DMS153 treated with DMSO at 0.1 percent for 48 hours (cell line): Measurements from ENCODE around the gene HLA-A.
"Not testable (repeated sequence)": the region's sequence is repeated elsewhere in the genome, so short reads cannot be mapped to it uniquely, and the experiment has no call there.

Source experiments
- DNase-seq: peaks from one replicate; lab custom pipeline; 2025; ENCODE audit not compliant: unreplicated experiment; lab: John Stamatoyannopoulos, UW

The HLA-A gene

DNA sequence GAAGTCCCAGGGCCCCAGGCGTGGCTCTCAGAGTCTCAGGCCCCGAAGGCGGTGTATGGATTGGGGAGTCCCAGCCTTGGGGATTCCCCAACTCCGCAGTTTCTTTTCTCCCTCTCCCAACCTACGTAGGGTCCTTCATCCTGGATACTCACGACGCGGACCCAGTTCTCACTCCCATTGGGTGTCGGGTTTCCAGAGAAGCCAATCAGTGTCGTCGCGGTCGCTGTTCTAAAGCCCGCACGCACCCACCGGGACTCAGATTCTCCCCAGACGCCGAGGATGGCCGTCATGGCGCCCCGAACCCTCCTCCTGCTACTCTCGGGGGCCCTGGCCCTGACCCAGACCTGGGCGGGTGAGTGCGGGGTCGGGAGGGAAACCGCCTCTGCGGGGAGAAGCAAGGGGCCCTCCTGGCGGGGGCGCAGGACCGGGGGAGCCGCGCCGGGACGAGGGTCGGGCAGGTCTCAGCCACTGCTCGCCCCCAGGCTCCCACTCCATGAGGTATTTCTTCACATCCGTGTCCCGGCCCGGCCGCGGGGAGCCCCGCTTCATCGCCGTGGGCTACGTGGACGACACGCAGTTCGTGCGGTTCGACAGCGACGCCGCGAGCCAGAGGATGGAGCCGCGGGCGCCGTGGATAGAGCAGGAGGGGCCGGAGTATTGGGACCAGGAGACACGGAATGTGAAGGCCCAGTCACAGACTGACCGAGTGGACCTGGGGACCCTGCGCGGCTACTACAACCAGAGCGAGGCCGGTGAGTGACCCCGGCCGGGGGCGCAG lies at the start of gene HLA-A:
HLA-A (plus strand) TSS at position 258 of the 778 bp plus-strand sequence; CDS start at position 280, 22 bp downstream.
- peak; percentile 75 for DNase-seq

DNA sequence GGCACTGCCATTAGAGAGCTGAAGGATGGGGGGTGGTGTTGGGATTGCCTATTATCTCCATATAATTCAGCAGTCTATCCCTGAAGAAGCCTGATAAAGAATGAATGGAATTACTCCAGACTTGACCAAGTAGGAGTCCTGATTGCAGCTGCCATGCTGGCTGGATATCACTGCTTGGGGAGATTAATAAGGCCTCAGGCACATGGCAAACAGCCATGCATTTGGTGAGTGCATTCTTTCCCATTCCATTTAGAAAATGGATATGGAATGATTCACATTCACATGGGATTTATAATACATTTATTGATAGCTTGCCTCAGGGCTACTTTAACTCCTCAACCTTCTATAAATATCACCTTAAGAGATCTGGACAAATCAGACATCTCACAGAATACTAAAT lies 49.6 kb upstream of the HLA-A start:
- DNase-seq: no peak

DNA sequence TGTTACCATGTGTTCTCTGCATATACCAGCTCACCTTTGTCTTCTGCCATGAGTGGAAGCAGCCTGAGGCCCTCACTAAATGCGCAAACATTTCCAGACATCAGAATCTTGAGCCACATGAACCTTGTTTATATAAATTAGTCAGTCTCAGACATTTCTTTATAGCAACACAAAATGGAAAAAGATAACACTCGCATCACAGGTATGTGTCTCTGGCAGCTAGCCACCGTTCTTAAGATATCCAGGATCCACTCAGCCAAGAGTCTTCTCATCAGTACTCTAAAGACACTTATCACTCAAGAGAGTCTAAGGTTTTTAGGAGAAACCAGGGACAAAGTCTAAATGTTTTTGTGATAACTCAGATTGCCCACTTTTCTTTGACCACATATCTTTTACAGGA lies 43.1 kb upstream of the HLA-A start:
- DNase-seq: no peak

DNA sequence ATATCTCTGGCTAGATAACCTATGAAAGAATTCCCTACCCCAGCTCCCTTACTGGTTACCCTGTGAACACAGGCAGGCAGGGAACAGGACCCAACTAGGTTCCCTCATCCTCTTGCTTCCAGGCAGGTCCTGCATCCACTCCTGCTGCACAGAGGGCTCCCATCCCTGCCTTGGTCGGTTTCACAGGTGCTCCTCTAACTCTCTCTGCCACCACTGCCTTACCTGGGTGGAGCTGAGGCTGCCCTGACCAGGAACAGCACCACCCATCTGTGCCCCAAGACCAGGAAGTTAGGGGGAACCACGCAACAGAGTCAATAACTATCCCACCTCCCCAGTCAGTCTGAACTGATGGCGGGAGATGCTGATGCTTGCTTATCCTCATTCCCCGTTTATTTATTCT lies 37.0 kb upstream of the HLA-A start:
- DNase-seq: no peak

DNA sequence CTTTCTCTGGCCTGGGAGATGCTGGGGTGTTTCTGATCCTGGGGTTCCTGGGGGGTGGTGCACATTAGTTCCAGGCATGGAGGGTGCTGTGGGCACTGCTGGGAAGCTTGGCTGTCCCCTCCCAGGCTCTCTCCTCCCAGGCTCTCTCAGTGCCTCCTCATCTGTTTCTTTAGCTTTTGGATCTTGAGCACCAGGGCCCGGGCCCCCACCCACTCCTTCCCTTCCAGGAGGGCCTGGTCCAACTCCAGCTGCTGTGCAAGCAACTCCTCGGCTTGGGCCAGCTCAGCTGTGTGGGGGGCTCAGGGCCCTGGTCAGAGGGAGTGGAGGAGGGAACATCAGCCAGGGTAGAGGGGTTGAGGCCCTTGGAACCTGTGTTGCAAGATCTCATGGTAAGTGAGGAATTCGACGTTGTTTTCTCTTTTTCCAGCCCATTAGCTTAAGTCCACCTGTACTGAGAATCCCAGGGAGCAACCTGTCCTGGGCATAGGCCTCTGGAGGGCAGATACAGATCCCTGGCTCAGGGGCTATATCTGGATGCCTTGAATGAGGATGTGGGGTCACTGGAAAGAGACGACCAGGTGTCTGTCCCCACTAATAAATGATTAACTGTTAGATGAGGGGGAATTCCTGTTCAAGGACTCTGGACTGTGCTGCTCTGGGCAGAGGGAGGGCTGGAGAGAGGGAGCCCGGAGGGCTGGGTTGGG lies 34.5 kb upstream of the HLA-A start:
- no peak for DNase-seq

DNA sequence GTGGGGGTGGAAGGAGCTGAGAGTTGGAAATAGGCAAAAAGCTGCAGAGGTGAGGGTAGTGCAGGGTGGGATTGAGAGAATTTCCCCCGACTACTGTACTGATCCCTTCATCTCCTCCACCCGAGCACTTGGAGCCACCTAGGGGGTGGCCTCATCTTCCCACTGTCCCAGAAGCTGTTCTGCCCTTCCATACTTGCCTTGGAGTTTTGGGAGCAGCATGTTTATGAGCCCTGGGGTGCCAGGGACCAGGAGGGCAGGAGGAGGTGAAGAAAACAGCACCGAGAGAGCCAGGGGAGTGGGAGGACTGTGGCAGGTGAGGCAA lies 34.0 kb upstream of the HLA-A start:
- no peak for DNase-seq

DNA sequence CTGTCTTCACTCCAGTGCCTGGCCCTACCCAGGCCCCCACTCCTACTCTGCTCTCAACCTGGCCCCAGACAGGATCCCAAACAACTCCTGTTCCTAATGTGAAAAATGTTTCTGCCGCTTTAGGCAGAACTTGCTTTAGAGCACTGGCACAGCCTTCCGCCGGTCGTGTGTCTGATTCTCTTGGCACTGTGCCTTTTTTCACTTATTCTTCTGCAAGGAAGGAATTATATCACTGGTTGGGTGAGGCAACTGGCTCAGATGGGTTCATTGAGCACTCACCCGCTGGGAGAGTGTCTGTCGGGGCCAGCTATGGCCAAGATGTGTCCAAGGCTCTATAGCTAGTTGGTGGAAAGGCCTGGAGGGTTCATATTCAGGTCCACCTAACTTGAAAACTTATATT lies 33.6 kb upstream of the HLA-A start:
- DNase-seq: no peak

DNA sequence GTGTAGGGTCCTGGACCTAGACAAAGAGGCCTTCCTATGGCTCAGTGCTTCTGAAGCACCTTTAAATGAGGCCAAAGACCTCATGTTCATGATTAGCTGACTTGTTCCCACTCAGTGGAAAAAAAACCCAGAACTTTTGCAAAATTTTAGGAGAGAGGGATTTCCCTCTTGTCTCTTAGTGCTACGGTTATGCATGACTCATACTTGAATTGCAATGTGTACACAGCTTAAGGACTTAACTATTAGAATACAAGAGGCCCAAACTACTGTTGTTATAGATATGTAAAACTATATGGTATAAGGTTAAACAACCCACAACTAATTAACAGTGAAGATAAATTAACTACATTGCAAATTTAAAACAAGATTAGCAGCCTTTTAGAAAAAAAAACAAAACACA lies 32.3 kb upstream of the HLA-A start:
- no peak for DNase-seq

DNA sequence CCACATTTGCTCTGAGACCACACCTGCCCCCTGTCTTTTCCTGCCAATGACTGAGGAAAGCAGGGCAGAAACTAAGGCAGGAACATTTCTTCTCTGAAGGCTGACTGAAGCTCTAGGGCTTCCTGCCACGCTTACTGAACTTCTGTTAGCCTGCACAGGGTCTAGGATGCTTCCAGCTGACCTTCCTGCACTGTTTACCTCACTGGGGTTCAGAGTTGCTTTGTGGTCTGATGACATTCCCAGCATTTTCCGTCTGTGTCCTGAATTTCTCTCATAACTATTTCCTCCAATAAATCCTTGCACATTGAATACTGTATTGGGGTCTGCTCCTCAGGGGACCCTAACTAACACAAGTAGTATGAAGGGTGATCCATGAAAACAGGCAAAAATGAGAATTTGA lies 29.5 kb upstream of the HLA-A start:
- DNase-seq: no peak

DNA sequence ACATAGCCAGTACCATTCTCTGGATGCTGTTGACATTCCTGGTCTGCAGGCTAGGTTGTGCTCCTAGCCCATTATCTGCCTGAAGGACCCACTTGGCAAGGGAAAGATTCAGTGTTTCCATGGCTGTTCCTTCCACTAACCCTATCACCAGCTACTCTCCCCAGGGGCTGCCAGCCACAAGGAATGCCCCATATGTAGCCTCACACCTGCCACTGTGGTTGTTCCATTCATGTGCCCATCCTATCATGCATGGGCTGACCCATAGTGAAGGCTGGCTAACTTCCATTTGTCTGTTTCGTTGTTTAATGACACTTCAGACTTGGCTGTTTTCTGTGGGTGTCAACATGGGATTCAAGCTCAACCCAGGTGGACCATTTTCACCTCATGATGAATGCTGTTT lies 25.6 kb upstream of the HLA-A start:
- no peak for DNase-seq

DNA sequence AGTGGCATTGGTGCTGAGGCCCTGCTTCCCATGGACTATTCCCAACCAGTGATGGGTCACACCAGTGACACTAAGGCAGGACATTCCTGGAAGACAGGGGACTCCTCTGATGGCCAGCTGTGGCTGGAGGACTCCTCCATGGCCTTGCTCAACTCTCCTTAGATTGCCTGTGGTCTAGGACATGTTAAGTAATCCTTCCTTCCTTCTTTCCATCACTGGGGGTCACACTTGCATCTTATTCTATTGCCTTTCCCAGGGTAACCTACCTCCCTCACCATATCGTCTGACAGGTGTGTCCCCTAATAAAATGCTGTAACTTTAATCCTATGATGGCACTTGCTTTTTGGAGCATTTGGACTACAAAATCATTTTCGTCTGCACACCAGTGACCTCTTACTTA lies 24.5 kb upstream of the HLA-A start:
- no peak for DNase-seq

DNA sequence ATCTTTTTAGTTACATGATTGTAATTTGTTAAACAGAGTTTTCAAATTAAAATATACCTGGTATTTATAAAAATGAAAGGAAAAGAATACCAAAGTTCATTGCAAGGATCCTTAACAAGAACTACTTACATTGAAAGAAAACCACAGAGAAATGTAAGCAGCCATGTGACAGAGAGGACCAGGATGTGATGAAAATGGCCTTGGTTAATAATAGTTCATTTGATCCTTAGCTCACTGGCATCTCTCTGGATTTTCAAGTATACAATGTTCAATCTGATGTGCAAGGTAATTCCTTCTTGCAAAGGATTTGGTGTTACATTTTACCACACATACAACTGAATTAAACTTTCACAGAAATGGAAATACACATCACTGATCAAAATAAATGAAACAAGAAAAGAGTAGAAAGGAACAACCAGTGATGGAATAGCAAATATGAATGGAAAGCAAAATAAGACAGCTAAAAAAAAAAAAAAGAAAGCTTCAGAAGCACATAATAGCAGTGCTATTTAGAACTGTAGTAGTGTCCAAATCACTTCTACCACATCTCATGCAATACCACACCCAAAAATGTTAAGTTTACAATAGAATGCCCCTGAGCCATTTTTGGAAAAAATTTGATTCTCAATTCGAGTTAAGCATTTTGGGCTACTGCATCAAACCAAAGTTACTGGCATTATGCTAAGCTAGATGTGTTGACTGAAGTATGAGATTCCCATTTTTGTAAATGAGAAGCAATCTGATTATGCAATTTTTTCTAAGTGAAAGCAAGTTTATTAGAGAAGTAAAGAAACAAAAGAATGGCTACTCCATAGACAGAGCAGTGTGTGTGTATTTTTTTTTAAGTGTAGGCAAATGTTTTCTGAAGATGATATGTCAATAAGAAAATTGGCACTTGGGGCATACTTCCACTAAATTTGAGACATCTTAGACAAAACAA lies 22.6 kb upstream of the HLA-A start:
- DNase-seq: no peak

DNA sequence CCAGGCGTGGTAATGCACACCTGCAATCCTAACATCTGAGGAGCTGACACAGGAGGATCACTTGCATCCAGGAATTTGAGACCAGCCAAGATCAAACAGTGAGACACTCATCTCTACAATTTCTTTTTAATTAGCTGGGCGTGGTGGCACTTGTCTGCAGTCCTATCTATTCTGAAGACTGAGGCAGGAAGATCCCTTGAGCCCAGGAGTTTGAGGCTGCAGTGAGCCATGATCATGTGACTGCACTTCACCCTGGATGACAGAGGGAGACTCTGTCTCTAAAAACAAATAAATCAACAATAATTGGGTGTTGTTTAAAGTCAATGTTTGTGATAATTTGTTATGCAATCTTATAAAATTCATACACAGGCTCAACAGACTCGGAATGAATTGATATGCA lies 18.0 kb upstream of the HLA-A start:
- DNase-seq: no peak

DNA sequence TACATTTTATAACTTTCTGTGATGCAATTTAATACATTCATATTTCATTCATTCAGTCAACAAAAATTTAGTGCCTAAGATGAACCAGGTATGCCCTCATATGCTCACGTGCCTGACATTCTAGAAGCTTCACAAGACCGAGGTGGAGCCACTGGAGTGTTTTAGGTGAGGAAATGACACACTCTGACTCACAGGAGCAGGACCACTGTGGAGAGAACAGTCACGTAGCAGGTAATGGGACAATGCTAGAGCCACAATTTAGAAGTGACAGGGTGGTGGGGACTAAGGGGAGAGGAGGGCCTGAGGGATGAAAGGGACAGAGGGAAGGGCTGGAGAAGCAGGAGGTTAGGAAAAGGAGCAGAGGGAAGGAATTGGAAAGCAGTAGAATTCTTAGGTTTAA lies 17.6 kb upstream of the HLA-A start:
- DNase-seq: no peak

DNA sequence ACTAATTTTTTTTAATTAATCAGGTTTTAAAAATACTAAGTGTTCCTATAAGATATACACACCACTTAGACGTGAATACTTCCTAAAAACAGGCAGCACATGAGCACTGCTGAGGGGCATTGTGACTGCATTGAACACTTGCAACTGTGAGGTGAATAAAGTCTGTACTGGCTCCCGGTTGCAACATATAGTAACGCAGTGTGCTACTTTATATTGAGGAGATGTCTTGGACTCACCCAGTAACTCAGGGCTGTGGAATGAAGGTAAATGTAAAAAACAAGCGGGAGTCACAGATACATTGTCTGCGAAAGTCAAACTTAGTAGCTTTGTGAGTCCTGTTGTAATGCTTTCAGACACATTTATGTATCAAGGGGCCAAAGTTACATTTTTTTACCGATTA lies 17.0 kb upstream of the HLA-A start:
- DNase-seq: no peak

DNA sequence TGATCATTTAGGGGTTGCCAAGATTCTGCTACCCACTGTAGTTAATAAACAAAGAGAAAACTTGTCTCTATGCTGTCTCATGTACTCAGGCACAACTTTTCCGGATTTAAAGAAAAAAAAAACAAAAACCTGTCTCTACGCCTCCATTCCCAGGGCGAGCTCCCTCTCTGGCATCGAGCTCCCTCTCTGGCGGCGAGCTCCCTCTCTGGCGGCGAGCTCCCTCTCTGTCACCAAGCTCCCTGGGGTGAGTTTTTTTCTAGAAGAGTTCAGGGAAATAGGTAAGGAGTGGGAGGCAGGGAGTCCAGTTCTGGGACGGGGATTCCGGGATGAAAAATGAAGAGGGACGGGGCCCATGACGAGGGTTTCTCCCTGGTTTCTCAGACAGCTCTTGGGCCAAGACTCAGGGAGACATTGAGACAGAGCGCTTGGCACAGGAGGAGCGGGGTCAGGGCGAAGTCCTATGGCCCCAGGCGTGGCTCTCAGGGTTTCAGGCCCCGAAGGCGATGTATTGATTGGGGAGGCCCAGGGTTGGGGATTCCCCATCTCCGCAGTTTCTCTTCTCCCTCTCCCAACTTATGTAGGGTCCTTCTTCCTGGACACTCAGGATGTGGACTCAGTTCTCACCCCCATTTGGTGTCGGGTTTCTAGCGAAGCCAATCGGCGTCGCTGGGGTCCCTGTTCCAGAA lies 16.5 kb upstream of the HLA-A start:
- no peak for DNase-seq

DNA sequence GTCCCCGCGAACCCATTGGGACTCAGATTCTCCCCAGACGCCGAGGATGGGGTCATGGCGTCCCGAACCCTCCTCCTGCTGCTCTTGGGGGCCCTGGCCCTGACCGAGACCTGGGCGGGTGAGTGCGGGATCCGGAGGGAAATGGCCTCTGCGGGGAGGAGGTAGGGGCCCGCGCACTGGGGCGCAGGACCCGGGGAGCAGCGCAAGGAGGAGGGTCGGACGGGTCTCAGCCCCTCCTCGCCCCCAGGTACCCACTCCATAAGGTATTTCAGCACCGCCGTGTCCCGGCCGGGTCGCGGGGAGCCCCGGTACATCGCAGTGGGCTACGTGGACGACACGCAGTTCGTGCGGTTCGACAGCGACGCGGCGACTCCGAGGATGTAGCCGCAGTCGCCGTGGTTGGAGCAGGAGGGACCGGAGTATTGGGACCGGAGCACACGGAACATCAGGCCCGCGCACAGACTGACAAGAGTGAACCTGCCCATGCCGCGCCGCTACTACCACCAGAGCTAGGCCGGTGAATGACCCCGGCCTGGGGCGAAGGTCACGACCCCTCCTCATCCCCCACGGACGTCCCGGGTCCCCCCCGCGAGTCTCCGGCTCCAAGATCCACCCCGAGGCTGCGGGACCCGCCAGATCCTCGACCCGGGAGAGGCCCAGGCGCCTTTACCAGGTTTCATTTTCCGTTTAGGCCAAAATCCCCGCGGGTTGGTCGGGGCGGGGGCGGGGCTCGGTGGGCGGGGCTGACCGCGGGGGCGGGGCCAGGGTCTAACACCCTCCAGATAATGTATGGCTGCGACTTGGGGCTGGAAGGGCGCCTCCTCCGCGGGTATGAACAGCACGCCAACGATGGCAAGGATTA lies 15.7 kb upstream of the HLA-A start:
- no peak for DNase-seq

DNA sequence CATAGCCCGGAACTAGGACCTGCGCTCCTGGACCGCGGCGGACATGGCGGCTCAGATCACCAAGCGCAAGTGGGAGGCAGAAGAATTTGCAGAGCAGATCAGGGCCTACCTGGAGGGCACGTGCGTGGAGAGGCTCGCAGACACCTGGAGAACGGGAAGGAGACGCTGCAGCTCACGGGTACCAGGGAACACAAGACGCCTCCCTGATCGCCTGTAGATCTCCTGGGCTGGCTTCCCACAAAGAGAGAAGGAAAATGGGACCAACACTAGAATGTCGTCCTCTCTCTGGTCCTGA lies 15.1 kb upstream of the HLA-A start:
- no peak for DNase-seq

DNA sequence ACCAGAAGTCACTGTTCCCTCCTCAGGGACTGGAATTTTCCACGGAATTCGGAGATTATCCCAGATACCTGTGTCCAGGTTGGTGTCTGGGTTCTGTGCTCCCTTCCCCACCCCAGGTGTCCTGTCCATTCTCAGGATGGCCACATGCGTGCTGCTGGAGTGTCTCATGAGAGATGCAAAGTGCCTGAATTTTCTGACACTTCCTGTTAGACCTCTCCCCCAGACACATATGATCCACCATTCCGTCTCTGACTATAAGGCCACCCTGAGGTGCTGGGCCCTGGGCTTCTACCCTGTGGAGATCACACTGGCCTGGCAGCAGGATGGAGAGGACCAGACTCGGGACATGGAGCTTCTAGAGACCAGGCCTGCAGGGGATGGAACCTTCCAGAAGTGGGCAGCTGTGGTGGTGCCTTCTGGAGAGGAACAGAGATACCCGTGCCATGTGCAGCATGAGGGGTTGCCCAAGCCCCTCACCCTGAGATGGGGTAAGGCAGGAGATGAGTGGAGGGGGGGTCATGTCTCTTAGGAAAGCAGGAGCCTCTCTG lies 14.4 kb upstream of the HLA-A start:
- DNase-seq: no peak

DNA sequence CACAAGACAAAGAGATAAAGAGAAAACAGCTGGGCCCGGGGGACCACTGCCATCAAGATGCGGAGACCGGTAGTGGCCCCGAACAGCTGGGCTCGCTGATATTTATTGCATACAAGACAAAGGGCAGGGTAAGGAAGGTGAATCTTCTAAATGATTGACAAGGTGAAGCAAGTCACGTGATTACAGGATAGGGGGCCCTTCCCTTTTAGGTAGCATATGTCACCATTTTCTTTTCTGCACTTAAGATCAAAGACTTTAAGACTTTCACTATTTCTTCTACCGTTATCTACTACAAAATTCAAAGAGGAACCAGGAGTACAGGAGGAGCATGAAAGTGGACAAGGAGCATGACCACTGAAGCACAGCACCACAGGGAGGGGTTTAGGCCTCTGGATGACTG lies 12.3 kb upstream of the HLA-A start:
- not testable (repeated sequence) for DNase-seq
